ENCODE data around the gene RAB4B.

Gene RAB4B

DNA sequence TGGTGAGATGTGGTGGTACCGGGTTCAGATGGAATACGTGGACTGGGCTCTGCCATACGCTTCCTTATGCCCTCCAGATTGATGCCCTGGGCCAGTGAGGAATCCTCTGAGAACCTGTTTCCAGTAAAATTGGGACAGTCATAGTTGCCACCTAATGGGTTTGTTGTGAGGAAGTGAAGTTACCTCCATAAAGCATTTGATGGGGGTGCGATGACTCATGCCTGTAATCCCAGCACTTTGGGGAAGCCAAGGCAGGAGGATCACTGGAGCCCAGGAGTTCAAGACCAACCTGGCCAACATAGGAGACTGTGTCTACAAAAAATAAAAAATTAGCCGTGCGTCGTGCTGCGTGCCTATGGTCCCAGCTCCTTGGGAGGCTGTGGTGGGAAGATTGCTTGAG is 22.3 kb upstream of the RAB4B start:
- ChIA-PET POLR2A (interaction anchor here (0.6 kb wide), 1 partner anchor 536 kb away, joined by 3 read pairs; no protein-coding TSS in a partner anchor), CTCF (interaction anchor here (1.2 to 2.0 kb wide), 3 partner anchors 12 to 93 kb away, joined by 3 to 9 read pairs (median 3); no protein-coding TSS in a partner anchor)
- TF ChIP-seq, protein P1, sequence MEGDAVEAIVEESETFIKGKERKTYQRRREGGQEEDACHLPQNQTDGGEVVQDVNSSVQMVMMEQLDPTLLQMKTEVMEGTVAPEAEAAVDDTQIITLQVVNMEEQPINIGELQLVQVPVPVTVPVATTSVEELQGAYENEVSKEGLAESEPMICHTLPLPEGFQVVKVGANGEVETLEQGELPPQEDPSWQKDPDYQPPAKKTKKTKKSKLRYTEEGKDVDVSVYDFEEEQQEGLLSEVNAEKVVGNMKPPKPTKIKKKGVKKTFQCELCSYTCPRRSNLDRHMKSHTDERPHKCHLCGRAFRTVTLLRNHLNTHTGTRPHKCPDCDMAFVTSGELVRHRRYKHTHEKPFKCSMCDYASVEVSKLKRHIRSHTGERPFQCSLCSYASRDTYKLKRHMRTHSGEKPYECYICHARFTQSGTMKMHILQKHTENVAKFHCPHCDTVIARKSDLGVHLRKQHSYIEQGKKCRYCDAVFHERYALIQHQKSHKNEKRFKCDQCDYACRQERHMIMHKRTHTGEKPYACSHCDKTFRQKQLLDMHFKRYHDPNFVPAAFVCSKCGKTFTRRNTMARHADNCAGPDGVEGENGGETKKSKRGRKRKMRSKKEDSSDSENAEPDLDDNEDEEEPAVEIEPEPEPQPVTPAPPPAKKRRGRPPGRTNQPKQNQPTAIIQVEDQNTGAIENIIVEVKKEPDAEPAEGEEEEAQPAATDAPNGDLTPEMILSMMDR (IDR thresholded peaks at IDR 0.05; ENCODE audit: control extremely low read depth, extremely low read depth, low read depth, missing control alignments): no peak
- DNase-seq (ENCODE audit: extremely low spot score): no peak

GRCh38 chr19:40756502-40757110 is 21.4 kb upstream of the RAB4B start:
- POLR2A ChIA-PET: interaction anchor here (0.7 kb wide), 1 partner anchor 29 kb away, joined by 4 read pairs; no protein-coding TSS in a partner anchor
- no peak for DNase-seq (ENCODE audit: extremely low spot score)
- CTCF ChIA-PET: interaction anchor here (1.0 to 1.5 kb wide), 3 partner anchors 10 to 22 kb away, joined by 3 read pairs; partner anchors contain the start of gene RAB4B
- TF ChIP-seq, protein P1 (IDR thresholded peaks at IDR 0.05; ENCODE audit: control extremely low read depth, extremely low read depth, low read depth, missing control alignments): no peak

- TF ChIP-seq, protein P1 (IDR thresholded peaks at IDR 0.05; ENCODE audit: control extremely low read depth, extremely low read depth, low read depth, missing control alignments): no peak
- DNase-seq (ENCODE audit: extremely low spot score): no peak
- POLR2A ChIA-PET: interaction anchor here (1.2 kb wide), 1 partner anchor 40 kb away, joined by 3 read pairs; the partner anchor contains the start of gene EGLN2
- CTCF ChIA-PET: interaction anchor here (0.9 to 1.6 kb wide), 3 partner anchors 13 to 95 kb away, joined by 3 to 5 read pairs (median 4); no protein-coding TSS in a partner anchor
Observed at GRCh38 chr19:40758491-40758890, 19.6 kb upstream of the RAB4B start.

- ChIA-PET CTCF (interaction anchor here (1.5 to 1.6 kb wide), 2 partner anchors 19 to 47 kb away, joined by 5 to 6 read pairs; partner anchors contain the start of gene RAB4B), POLR2A (interaction anchor here (0.7 kb wide), 1 partner anchor 9 kb away, joined by 5 read pairs; no protein-coding TSS in a partner anchor)
- TF ChIP-seq, protein P1 (IDR thresholded peaks at IDR 0.05; ENCODE audit: control extremely low read depth, extremely low read depth, low read depth, missing control alignments): no peak
- DNase-seq (ENCODE audit: extremely low spot score): no peak
Observed at GRCh38 chr19:40759352-40759751, 18.7 kb upstream of the RAB4B start.

- DNase-seq (ENCODE audit: extremely low spot score): no peak
- CTCF ChIA-PET: interaction anchor here (1.1 to 1.7 kb wide), 2 partner anchors 9 to 128 kb away, joined by 3 to 5 read pairs; no protein-coding TSS in a partner anchor
Observed at GRCh38 chr19:40762754-40763470, 15.1 kb upstream of the RAB4B start.

More at GRCh38 chr19:40762754-40763470, 15.1 kb upstream of the RAB4B start:
- TF ChIP-seq, protein P1 (IDR thresholded peaks at IDR 0.05; ENCODE audit: control extremely low read depth, extremely low read depth, low read depth, missing control alignments): no peak
- POLR2A ChIA-PET: interaction anchor here (0.5 kb wide), 1 partner anchor 31 kb away, joined by 5 read pairs; no protein-coding TSS in a partner anchor

Data from GM10248 (cell line).